GM21447 (cell line): ENCODE data around the gene MAEL.

ENCODE experiments used
- ATAC-seq: cut with Tn5 transposase; IDR thresholded peaks from one replicate; pipeline ENCODE4 v1.9.1; 2021; ENCODE audit not compliant: unreplicated experiment

Gene MAEL

GRCh38 chr1:167054946-167055630 is 66.0 kb downstream of the MAEL start:
- ATAC-seq: no peak

- no peak for ATAC-seq
Measured at GRCh38 chr1:167056529-167057231, 67.6 kb downstream of the MAEL start.

DNA sequence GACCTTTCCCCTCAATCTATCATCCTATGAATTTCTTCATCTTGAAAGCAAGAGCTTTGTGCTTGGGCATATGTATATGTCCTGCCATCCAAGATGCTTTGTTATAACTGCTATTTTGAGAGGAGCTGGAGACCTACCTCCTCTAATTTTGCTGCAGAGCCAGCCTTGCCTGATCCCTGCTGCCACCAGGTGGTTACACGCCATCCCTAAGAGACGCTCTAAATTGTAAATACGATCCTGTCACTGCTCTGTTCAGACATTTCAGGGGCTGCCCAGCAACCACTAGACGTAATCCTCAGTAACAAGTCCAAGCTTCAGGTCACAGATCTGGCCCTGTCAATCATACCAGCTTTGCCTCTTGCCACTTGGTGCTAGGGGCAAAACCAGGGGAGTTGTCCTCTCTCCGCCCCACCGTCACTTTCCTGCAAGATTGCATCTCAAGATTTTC is 68.2 kb downstream of the MAEL start:
- ATAC-seq: no peak

- ATAC-seq: peak; percentile 48
Measured at GRCh38 chr1:167059045-167059808, 70.1 kb downstream of the MAEL start.

- ATAC-seq: no peak
Measured at GRCh38 chr1:167059809-167060107, 70.7 kb downstream of the MAEL start.

- no peak for ATAC-seq
Measured at GRCh38 chr1:167060141-167061072, 71.3 kb downstream of the MAEL start.

DNA sequence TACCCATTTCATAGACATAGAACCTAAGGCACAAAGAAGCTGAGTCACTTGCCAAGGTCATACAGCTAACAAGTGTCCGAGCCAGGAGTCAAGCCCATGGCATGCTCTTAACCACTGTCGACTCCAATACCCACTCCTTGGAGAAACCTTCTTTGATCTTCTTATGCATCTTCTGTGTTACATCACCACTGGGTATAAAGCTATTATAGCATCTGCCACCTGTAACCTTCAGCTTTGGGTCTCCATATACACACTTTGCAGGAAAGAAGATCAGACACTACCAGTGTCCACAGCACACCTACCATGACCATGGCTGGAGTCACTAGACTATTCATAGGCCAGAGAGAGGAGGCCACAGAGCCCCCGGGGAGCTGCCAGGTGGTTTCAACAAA is 72.0 kb downstream of the MAEL start:
- no peak for ATAC-seq

- ATAC-seq: no peak
Measured at GRCh38 chr1:167064621-167065020, 75.5 kb downstream of the MAEL start.

DNA sequence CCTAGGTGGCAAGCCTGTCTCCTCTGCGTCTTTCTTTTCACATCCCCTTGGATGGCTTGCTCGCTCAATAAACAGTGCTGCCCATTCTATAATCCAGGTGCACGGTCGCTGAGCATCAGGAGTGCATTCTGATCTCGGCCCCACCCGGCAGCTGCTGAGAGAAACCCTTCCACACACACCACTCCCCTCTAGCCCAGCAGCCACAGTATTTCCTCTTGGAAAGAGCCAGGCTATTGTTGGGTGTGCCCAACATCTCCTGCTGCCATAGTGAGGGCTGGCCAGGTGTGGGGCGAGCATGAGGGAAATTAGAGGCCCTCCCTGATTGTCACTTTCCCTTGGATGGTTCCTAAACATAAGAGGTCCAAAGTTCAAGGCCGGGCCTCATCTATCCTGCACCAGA is 76.4 kb downstream of the MAEL start:
- no peak for ATAC-seq

GRCh38 chr1:167066333-167067122 is 77.4 kb downstream of the MAEL start:
- no peak for ATAC-seq

DNA sequence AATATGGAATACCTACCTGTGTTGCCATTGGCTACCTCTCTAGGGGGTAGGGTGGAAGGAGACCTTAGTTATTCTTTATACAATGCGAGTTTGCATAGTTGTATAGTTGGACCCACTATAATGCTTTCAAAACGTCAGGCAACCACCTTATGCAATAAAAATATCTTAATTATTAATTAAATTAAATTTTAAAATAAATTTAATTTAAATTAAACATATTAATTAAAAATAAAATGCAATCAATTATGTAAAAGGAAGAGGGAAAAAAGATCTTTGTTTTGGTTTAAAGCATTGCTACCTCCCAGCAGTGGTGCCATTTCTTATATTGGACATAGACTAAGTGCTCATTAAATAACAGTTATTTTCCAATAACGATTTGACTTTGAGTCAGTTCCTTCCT is 78.8 kb downstream of the MAEL start:
- ATAC-seq: no peak

GRCh38 chr1:167068761-167069160 is 79.7 kb downstream of the MAEL start:
- ATAC-seq: no peak

GRCh38 chr1:167071286-167071685 is 82.2 kb downstream of the MAEL start:
- ATAC-seq: no peak
